ENCODE measurements around the gene ARL6IP5.
A peak's percentile ranks its signal among the peaks of the same experiment; 100 is the strongest.

ARL6IP5 gene

GRCh38 chr3:69085833-69086722 lies 1.3 kb downstream of the ARL6IP5 start:
- DNase-seq (ENCODE audit: low spot score) = peak; percentile 78

GRCh38 chr3:69087030-69087791 lies 2.5 kb downstream of the ARL6IP5 start:
- no peak for DNase-seq (ENCODE audit: low spot score)

GRCh38 chr3:69088063-69088462 lies 3.3 kb downstream of the ARL6IP5 start:
- DNase-seq (ENCODE audit: low spot score) = peak; percentile 63

- no peak for DNase-seq (ENCODE audit: low spot score)
Measured at GRCh38 chr3:69090021-69090420, 5.3 kb downstream of the ARL6IP5 start.

GRCh38 chr3:69091389-69092029 lies 6.8 kb downstream of the ARL6IP5 start:
- no peak for DNase-seq (ENCODE audit: low spot score)

- DNase-seq (ENCODE audit: low spot score) = peak; percentile 85
Measured at GRCh38 chr3:69092030-69092516, 7.3 kb downstream of the ARL6IP5 start.

GRCh38 chr3:69094467-69095205 lies 9.9 kb downstream of the ARL6IP5 start:
- peak; percentile 47 for DNase-seq (ENCODE audit: low spot score)

GRCh38 chr3:69095636-69096035 lies 10.9 kb downstream of the ARL6IP5 start:
- DNase-seq (ENCODE audit: low spot score) = peak; percentile 48

- DNase-seq (ENCODE audit: low spot score) = no peak
Measured at GRCh38 chr3:69096299-69096698, 11.6 kb downstream of the ARL6IP5 start.

- no peak for DNase-seq (ENCODE audit: low spot score)
Measured at GRCh38 chr3:69097407-69098086, 12.8 kb downstream of the ARL6IP5 start.

- no peak for DNase-seq (ENCODE audit: low spot score)
Measured at GRCh38 chr3:69099576-69099975, 14.8 kb downstream of the ARL6IP5 start.

- DNase-seq (ENCODE audit: low spot score) = no peak
Measured at GRCh38 chr3:69102384-69102783, 17.6 kb downstream of the ARL6IP5 start.

- DNase-seq (ENCODE audit: low spot score) = no peak
Measured at GRCh38 chr3:69103123-69103522, 18.4 kb downstream of the ARL6IP5 start.

GRCh38 chr3:69104586-69104985 lies 19.8 kb downstream of the ARL6IP5 start:
- no peak for DNase-seq (ENCODE audit: low spot score)

GRCh38 chr3:69105320-69105719 lies 20.6 kb downstream of the ARL6IP5 start:
- no peak for DNase-seq (ENCODE audit: low spot score)

- no peak for DNase-seq (ENCODE audit: low spot score)
Measured at GRCh38 chr3:69107841-69108240, 23.1 kb downstream of the ARL6IP5 start.

- DNase-seq (ENCODE audit: low spot score) = no peak
Measured at GRCh38 chr3:69108811-69109210, 24.1 kb downstream of the ARL6IP5 start.

- no peak for DNase-seq (ENCODE audit: low spot score)
Measured at GRCh38 chr3:69110941-69111546, 26.3 kb downstream of the ARL6IP5 start.

- no peak for DNase-seq (ENCODE audit: low spot score)
Measured at GRCh38 chr3:69113536-69113935, 28.8 kb downstream of the ARL6IP5 start.

GRCh38 chr3:69115731-69116130 lies 31.0 kb downstream of the ARL6IP5 start:
- no peak for DNase-seq (ENCODE audit: low spot score)

- no peak for DNase-seq (ENCODE audit: low spot score)
Measured at GRCh38 chr3:69116162-69116561, 31.4 kb downstream of the ARL6IP5 start.
